Measurements from ENCODE around the gene NR2E3.
"Not testable (repeated sequence)": the region's sequence is repeated elsewhere in the genome, so short reads cannot be mapped to it uniquely, and the experiment has no call there.

Gene NR2E3

DNA sequence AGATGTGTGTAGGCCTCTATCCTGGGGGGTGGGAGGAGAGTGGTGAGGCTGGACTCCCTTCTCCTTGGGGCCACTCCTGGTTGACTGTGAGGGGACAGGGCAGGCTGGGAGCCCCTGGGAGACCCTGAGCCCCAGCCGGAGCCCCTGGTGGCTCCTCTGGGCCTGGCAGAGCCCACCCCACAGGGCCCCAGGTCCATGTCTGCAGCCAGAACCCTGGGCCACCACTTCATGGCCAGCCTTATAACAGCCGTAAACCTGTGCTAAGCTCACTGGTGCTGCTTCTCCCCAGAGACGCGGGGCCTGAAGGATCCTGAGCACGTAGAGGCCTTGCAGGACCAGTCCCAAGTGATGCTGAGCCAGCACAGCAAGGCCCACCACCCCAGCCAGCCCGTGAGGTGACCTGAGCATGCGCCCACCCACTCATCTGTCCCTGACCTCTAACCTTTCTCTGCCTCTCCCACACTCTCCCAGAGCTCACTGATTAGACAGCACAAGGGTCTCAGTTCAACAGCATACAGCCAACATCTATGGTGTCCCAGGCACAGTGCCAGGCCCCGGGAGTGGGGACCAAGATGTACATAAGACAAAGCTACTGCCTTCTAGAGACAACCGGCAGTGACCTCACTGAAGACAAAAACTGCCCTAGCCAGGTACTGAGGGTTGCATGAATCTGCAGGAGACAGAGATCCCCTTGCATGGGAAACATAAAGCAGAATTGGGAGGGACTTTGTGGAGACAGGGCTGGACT is 3.5 kb downstream of the NR2E3 start:
- DNase-seq = no peak
- TF ChIP-seq GATA1 (IDR thresholded peaks at IDR 0.05; ENCODE audit: low read depth, low read length) (no peak), POLR2A (IDR thresholded peaks at IDR 0.05; ENCODE audit: low read length) (no peak)

DNA sequence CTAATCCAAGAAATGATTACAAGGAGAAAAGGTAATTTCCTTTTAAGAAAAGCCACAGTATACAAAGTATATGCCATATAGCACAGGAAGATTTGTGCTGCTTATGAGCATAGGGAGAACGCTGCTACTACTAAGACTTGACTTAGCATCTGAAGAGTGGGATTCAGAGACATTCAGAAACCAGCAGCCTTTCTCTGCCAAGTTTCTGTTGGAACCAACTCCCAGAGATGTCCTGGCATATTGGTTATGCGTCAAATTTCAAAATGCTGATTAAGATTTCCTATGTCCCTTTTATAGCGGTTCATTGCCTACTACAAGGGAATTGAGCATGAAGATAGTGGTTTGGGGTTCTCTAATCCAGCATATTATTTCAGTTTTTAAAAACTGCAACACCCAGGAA is 4.9 kb downstream of the NR2E3 start:
- no peak for TF ChIP-seq GATA1 (IDR thresholded peaks at IDR 0.05; ENCODE audit: low read depth, low read length)
- TF ChIP-seq POLR2A (IDR thresholded peaks at IDR 0.05; ENCODE audit: low read length) = no peak
- DNase-seq = no peak

DNA sequence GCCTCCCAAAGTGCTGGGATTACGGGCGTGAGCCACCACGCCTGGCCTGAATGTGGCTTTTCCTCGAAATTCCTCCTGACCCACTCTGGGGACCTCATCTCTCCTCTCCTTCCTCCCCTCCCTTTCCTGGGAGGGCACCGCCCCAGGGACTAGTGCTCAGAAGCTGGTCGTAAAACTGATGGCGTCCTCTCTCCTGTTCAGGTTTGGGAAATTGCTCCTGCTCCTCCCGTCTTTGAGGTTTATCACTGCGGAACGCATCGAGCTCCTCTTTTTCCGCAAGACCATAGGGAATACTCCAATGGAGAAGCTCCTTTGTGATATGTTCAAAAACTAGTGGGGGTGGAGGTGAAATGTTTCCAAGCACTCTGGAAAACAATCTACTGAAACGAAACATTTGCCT is 7.0 kb downstream of the NR2E3 start:
- no peak for DNase-seq
- TF ChIP-seq GATA1 (IDR thresholded peaks at IDR 0.05; ENCODE audit: low read depth, low read length) = no peak
- no peak for TF ChIP-seq POLR2A (IDR thresholded peaks at IDR 0.05; ENCODE audit: low read length)

DNA sequence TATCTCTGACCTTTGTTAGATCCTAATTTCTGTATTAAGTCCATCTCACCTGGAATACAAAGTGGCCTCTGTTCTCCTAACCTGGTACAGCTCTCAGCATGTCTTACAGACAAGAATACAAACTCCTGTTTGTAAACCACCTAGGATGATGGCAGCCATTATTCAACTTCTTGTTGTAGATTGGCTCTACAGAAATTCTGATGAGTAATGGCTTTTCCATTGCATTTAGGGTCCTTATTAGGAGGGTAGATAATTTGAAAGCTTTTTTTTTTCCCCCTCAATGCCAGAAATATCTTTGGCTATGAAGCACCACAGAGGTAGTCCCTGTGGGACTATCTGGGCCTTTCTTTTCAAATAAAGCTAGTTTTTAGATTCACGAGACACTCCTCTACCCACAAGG is 9.8 kb downstream of the NR2E3 start:
- TF ChIP-seq POLR2A (IDR thresholded peaks at IDR 0.05; ENCODE audit: low read length) (no peak), GATA1 (IDR thresholded peaks at IDR 0.05; ENCODE audit: low read depth, low read length) (no peak)
- no peak for DNase-seq

DNA sequence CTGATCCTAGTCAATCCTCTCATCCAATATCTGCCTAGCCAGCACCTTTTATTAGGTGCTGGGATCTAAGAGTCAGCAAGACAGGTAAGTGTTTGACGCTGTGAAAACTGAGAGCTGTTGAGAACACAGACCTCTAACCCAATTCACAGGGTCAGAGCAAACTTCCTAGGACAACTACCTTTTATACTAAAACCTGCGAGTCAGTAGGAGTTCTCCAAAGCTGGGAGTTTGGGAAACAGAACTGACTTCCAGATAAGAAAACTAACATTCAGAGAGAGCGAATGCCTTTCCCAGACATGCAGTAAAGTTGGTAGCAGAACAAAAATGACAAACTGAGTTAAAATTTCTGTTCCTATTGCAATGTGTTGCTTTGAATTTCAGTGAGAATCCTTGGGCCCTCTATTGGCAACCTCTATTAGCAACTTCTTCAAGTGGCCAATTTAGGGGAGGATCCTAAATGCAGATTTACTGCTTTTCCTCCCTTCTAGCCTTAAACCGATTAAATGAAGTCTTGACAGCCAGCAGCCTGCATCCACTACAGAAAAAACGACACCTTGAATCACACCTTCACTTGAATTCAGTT is 11.3 kb downstream of the NR2E3 start:
- DNase-seq = no peak
- TF ChIP-seq POLR2A (IDR thresholded peaks at IDR 0.05; ENCODE audit: low read length) = no peak
- no peak for TF ChIP-seq GATA1 (IDR thresholded peaks at IDR 0.05; ENCODE audit: low read depth, low read length)

DNA sequence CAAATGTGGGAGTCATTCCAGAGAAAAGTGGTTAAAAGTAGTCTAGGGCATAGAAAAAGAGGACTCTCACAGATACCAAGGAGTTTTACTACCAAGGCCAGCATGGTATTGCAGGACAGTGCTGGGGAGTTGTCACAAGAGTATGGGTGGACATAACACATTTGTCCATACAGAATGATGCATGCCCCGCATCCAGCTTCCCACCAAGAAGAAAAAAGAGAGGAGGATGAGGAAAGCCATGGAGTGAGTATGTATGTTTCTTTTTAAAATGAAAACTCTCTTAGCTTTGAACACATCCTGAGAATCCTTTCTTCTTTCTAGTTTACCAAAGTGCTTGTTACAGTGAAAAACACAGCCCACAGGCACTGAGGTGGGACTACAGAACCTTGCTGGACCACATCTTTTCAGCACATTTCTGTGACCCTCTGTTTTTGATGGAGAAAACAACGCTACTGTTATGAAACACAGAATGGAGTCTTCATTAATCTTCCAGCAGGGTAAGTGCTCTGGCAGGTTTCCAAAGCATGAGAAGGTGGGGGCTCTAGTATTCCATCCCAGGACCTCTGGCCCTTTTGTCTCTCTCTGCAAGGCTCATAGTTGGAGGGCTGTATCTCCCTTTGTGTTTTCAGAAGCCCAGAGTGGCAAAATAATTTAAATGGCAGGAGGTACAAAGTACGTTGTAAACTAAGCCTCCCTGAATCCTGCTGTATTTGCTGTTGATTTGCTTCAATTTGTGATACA is 12.7 kb downstream of the NR2E3 start:
- no peak for DNase-seq

DNA sequence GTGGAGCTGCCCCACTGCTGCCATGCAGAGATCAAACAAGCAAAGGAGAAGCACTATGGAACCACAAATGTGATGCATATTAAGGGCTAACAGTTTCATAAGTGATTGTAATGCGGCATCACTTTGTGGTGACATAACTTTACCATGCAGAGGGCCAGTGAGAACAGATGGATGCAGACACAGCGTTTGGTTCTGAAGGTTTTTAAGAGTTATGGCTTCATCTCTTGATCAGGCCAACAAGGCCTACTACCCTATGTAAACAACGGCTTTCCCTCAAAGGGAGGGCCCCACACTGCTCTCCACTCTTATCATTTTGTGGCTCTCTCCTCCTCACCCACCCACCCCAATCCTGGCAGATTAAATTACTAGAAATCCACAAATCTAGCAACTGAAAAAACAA is 13.4 kb downstream of the NR2E3 start:
- DNase-seq = no peak
- TF ChIP-seq POLR2A (IDR thresholded peaks at IDR 0.05; ENCODE audit: low read length) (no peak), GATA1 (IDR thresholded peaks at IDR 0.05; ENCODE audit: low read depth, low read length) (no peak)

More for the DNA sequence above, 12.7 kb downstream of the NR2E3 start:
- no peak for TF ChIP-seq POLR2A (IDR thresholded peaks at IDR 0.05; ENCODE audit: low read length)
- no peak for TF ChIP-seq GATA1 (IDR thresholded peaks at IDR 0.05; ENCODE audit: low read depth, low read length)

DNA sequence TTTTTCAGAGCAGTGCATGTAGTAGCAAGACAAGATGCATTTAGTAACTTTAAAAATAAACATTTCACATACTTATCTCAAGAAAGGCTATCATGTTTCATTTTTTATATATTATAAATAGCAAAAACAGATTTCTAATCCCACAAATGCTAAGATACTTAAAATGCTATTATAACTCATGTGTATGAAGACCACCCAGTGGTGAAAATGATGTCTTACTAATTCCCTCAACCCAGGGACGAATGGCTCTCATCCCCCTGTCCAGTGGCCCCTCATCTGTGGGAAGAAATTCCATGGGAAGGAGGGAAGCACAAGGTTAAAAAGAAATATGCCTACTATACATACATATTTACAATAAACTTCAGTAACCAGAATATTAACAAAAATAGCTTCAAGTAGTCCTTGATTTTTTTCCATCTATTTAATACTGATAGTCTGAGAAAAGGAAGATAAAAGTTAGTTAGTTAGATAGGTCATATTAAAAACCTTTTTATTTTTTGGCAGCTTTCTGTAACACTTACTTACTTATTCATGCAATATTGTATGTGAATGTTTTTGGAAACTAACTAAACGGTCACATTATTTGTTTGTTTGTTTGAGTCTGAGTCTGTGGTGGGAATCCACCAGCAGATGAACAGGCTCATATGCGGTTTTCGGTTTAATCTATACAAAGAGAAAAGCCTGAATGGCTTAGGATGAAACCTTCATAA is 14.8 kb downstream of the NR2E3 start:
- DNase-seq = no peak
- TF ChIP-seq GATA1 (IDR thresholded peaks at IDR 0.05; ENCODE audit: low read depth, low read length) = no peak

DNA sequence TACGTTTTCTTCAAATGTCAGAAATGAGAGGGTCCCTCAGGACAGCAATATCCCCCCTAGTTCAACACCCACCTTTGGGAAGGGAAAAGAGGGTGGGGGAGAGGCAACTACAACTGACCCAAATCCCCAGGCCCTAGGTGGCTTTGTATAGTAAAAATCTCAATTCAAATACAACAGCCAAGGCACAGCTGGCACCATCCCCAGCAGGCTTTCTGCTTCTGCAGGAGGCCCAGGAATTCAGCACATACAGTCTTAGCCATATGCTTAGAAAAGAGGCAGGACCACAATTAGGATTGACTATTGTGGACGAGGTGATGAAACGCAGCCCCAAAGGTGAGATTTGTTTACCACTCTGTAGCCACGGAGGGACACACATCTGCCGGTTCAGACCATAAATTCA is 15.8 kb downstream of the NR2E3 start:
- TF ChIP-seq POLR2A (IDR thresholded peaks at IDR 0.05; ENCODE audit: low read length) = no peak
- no peak for TF ChIP-seq GATA1 (IDR thresholded peaks at IDR 0.05; ENCODE audit: low read depth, low read length)

DNA sequence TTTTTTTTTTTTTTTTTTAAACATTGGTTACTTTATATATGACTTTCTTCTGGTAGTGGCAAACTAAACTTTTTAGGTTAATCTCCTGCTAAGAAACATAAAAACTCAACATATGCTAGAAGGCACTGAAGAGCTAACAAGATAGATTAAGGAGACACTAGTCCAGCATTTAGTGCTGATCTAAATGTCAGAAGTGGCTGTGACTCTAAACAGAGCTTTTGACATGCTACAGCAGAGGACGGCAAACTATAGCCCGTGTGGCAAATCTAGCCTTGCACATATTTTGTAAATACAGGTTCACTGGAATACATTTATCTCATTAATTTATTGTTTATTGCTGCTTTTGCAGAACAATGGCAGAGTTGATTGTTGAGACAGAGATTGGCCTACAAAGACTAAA is 20.6 kb downstream of the NR2E3 start:
- no peak for DNase-seq
- TF ChIP-seq GATA1 (IDR thresholded peaks at IDR 0.05; ENCODE audit: low read depth, low read length) (no peak), POLR2A (IDR thresholded peaks at IDR 0.05; ENCODE audit: low read length) (no peak)

More for the DNA sequence above, 15.8 kb downstream of the NR2E3 start:
- no peak for DNase-seq

DNA sequence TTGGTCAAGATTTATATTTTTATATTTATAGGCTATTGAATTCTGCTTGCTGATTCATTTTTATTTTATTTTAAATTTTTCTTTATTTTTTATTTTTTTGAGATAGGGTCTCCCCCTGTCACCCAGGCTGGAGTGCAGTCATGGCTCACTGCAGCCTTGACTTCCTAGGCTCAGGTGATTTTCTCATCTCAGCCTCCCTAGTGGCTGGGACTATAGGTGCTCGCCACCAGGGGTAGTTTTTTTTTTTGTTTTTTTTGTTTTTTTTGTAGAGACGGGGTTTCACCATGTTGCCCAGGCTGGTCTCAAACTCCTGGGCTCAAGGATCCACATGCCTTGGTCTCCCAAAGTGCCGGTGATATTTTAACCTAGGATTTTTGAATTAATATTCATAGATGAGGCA is 31.2 kb downstream of the NR2E3 start:
- no peak for DNase-seq
- no peak for TF ChIP-seq POLR2A (IDR thresholded peaks at IDR 0.05; ENCODE audit: low read length)
- no peak for TF ChIP-seq GATA1 (IDR thresholded peaks at IDR 0.05; ENCODE audit: low read depth, low read length)

DNA sequence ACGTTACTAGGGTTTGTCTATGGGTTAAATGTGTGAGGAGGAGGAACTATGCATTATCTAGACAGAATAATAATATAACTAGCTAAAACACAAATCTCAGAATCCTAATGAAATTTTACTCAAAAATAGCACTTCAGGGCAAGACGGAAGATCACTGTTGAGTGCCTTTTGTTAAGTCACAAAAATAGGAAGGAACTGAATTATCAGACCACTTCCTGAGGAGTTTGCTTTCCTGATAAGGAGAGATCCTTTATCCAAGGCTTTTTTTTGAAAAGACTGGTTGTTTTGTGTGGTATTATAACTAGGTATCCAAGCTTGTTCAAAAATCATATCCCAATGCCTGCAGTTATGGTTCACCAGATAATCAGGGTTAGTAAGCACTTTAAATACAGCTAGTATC is 34.6 kb downstream of the NR2E3 start:
- DNase-seq = no peak

DNA sequence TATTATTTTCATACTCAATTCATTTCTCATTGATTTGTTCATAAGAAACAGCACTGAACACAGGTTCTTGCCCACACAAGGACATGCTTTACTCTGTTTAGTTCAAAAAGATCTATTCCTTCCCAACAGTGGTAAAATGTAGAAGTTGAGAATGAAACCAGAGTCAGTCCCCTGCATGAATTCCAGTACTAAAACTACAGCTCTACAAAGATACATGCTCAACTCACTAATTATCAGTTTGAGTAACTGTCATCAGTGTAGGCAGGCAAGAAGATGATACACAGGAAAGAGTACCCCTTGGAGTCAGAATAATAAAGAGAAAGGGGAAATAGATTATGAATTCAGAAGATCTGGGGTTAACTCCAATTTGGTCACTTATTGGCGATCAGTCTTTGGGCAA is 43.2 kb downstream of the NR2E3 start:
- no peak for DNase-seq
- TF ChIP-seq GATA1 (IDR thresholded peaks at IDR 0.05; ENCODE audit: low read depth, low read length) (no peak), POLR2A (IDR thresholded peaks at IDR 0.05; ENCODE audit: low read length) (no peak)

More for the DNA sequence above, 34.6 kb downstream of the NR2E3 start:
- TF ChIP-seq GATA1 (IDR thresholded peaks at IDR 0.05; ENCODE audit: low read depth, low read length) (no peak), POLR2A (IDR thresholded peaks at IDR 0.05; ENCODE audit: low read length) (no peak)

DNA sequence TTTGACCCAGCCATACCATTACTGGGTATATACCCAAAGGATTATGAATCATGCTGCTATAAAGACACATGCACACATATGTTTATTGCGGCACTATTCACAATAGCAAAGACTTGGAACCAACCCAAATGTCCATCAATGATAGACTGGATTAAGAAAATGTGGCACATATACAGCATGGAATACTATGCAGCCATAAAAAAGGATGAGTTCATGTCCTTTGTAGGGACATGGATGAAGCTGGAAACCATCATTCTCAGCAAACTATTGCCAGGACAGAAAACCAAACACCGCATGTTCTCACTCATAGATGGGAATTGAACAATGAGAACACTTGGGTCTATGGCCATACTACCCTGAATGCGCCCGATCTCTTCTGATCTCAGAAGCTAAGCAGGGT is 47.9 kb downstream of the NR2E3 start:
- DNase-seq = not testable (repeated sequence)
